Progenitor cell of endocrine pancreas (in vitro differentiated cells): ENCODE measurements around the gene PAX9. TPM values are rescaled to one million over a fixed set of nuclear protein-coding genes. Genes with fewer than 3 reads are reported as not detected.

ENCODE experiments used
- DNase-seq: peaks from one replicate; pipeline ENCODE4 v3.0.0; 2021; ENCODE audit warnings: low spot score; ENCODE audit not compliant: unreplicated experiment
- H3K27ac Mint-ChIP-seq: 2 replicates; pipeline ENCODE4 v1.8.0; 2021; ENCODE audit warnings: mild to moderate bottlenecking, moderate library complexity, mixed read lengths
- H3K27me3 Mint-ChIP-seq: 2 replicates; pipeline ENCODE4 v1.8.0; 2021; ENCODE audit warnings: mixed read lengths
- H3K36me3 Mint-ChIP-seq: 2 replicates; pipeline ENCODE4 v1.8.0; 2022; ENCODE audit warnings: mixed read lengths; ENCODE audit not compliant: insufficient read depth
- H3K4me1 Mint-ChIP-seq: 2 replicates; pipeline ENCODE4 v1.8.0; 2021; ENCODE audit warnings: low read depth, mixed read lengths
- H3K4me3 Mint-ChIP-seq: 2 replicates; pipeline ENCODE4 v1.8.0; 2021; ENCODE audit warnings: low read depth, mild to moderate bottlenecking, moderate library complexity, mixed read lengths
- H3K9me3 Mint-ChIP-seq: 2 replicates; pipeline ENCODE4 v1.8.0; 2021; ENCODE audit warnings: low read depth, mixed read lengths
- CTCF ChIP-seq: fragments of 200-600 bp; sonication (generic); IDR thresholded peaks from one replicate; pipeline ENCODE4 v1.5.0; 2021; ENCODE audit warnings: antibody characterized with exemption, mild to moderate bottlenecking; ENCODE audit not compliant: unreplicated experiment
- total RNA-seq: library from RNA; stranded (reverse); gene quantifications from 2 replicates; pipeline ENCODE4 v1.2.1, GENCODE V29; 2021

Gene PAX9
- total RNA-seq, 1 donor from 2014 or later = 0.77 TPM

DNA sequence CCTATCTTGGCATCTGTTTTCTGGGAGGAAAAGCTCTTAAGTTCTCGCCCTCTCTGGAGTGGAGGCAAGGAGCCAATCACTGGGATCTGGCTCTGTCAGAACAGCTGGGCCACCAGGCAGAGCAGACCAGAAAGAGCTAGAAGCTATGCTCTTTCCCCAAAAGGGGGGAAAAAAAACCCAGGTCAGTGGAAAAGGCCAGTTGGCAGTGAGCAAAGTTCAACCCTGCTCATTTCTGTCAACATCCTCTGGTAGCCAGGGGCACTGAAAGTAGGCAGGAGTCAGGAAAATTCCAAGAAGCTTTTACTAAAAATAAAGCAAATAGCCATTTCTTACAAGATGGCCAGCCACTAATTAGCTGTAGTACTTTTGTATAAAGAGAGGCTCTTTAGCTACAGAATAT is 36.6 kb upstream of the PAX9 start:
- no peak for DNase-seq
- Mint-ChIP-seq H3K4me1 (no peaks in the 10 kb centered on the region), H3K4me3 (no peak overlapping the region), H3K9me3 (peaks cover 14% of the 10 kb centered on the region), H3K36me3 (no peaks in the 10 kb centered on the region), H3K27ac (no peak overlapping the region), H3K27me3 (peaks cover 45% of the 10 kb centered on the region)
- no peak for TF ChIP-seq CTCF

DNA sequence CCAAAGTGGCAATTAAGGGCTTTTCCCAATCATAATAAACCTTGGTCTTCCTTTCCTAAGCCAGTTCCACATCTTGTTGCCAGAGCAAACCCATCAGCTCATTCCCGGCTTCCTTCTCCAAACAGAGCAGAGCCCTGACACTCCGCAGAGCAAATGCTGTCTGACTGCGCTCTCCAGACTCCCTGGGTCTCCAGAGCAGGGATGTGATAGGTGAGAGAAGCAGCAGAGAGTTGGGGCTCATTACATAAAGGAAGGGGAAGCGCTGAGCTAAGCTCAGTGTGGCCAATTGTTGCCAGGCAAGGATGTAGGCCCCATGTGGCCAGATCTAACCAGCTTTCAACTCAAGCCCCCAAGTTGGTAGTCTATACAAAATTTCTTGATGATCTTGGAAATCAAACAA is 36.2 kb upstream of the PAX9 start:
- peaks cover 13% of the 10 kb centered on the region for H3K9me3 Mint-ChIP-seq
- TF ChIP-seq CTCF = no peak
- H3K27ac Mint-ChIP-seq = no peak overlapping the region
- H3K36me3 Mint-ChIP-seq = no peaks in the 10 kb centered on the region
- H3K27me3 Mint-ChIP-seq = peaks cover 45% of the 10 kb centered on the region
- no peak for DNase-seq
- no peak overlapping the region for H3K4me3 Mint-ChIP-seq
- H3K4me1 Mint-ChIP-seq = no peaks in the 10 kb centered on the region

GRCh38 chr14:36626151-36626550 is 35.5 kb upstream of the PAX9 start:
- H3K4me3 Mint-ChIP-seq = no peak overlapping the region
- no peak for DNase-seq
- no peaks in the 10 kb centered on the region for H3K4me1 Mint-ChIP-seq
- H3K27me3 Mint-ChIP-seq = peaks cover 45% of the 10 kb centered on the region
- no peaks in the 10 kb centered on the region for H3K36me3 Mint-ChIP-seq
- H3K27ac Mint-ChIP-seq = no peak overlapping the region
- peaks cover 8% of the 10 kb centered on the region for H3K9me3 Mint-ChIP-seq
- no peak for TF ChIP-seq CTCF

- H3K27ac Mint-ChIP-seq = no peak overlapping the region
- no peak for DNase-seq
- no peaks in the 10 kb centered on the region for H3K4me1 Mint-ChIP-seq
- no peak for TF ChIP-seq CTCF
- H3K36me3 Mint-ChIP-seq = no peaks in the 10 kb centered on the region
- no peak overlapping the region for H3K4me3 Mint-ChIP-seq
- H3K27me3 Mint-ChIP-seq = peaks cover 44% of the 10 kb centered on the region
- peaks cover 3% of the 10 kb centered on the region for H3K9me3 Mint-ChIP-seq
Measured at GRCh38 chr14:36627981-36628380, 33.7 kb upstream of the PAX9 start.

DNA sequence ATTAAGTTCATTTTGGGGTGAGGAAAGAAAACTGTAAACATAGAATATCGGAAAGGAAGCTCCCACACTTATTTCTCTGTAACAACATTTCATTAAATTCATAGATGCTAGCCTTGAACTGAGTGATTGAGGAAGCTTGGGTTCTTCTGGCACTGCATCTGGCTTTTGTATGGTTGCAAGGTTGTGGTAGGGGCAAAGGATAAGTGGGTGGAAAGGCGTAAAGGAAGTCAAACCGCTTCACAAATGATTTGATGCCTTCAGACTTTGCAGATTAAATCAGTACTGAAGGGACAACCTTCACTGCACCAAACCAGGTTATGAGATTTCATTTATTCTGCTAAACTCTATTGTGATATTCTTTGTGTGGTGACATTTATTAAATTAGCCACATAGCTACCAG is 28.1 kb upstream of the PAX9 start:
- Mint-ChIP-seq H3K4me1 (no peaks in the 10 kb centered on the region), H3K9me3 (peaks cover 4% of the 10 kb centered on the region), H3K27me3 (peaks cover 37% of the 10 kb centered on the region), H3K27ac (no peak overlapping the region), H3K4me3 (no peak overlapping the region), H3K36me3 (no peaks in the 10 kb centered on the region)
- no peak for TF ChIP-seq CTCF
- DNase-seq = no peak
